OCI-LY1 (cell line): ENCODE data around the gene HSD11B1L.
A peak's percentile ranks its signal among the peaks of the same experiment; 100 is the strongest.

Experiments
- H2AFZ ChIP-seq: fragments of 200-600 bp; sonication (generic), shearing (Covaris generic); 2 replicates; pipeline ENCODE4 v1.6.0; 2014; ENCODE audit warnings: antibody characterized with exemption, mild to moderate bottlenecking, low read length
- H3F3A ChIP-seq: fragments of 200-600 bp; sonication (generic), shearing (Covaris generic); 2 replicates; pipeline ENCODE4 v1.6.0; 2014; ENCODE audit warnings: mild to moderate bottlenecking, antibody characterized with exemption, low read length, moderate library complexity; ENCODE audit not compliant: insufficient read depth
- H3K27ac ChIP-seq: fragments of 200-600 bp; sonication (generic); 2 replicates; pipeline ENCODE4 v1.5.1; 2014; ENCODE audit warnings: low read length, mixed run types, mild to moderate bottlenecking, low read depth; ENCODE audit not compliant: poor library complexity, severe bottlenecking
- H3K27me3 ChIP-seq: fragments of 200-600 bp; sonication (generic); 2 replicates; pipeline ENCODE4 v1.6.0; 2014; ENCODE audit warnings: antibody characterized with exemption, mild to moderate bottlenecking, low read length, moderate library complexity; ENCODE audit not compliant: insufficient read depth
- H3K36me3 ChIP-seq: fragments of 200-600 bp; sonication (generic); 2 replicates; pipeline ENCODE4 v1.6.1; 2014; ENCODE audit warnings: mild to moderate bottlenecking, antibody characterized with exemption, low read length, moderate library complexity, mixed read lengths; ENCODE audit not compliant: insufficient read depth
- H3K4me1 ChIP-seq: fragments of 200-600 bp; sonication (generic); 2 replicates; pipeline ENCODE4 v1.5.1; 2014; ENCODE audit warnings: mild to moderate bottlenecking, low read length, moderate library complexity; ENCODE audit not compliant: insufficient read depth, severe bottlenecking
- H3K4me2 ChIP-seq: fragments of 200-600 bp; sonication (generic), shearing (Covaris generic); 2 replicates; pipeline ENCODE4 v1.6.1; 2014; ENCODE audit warnings: low read length
- H3K4me3 ChIP-seq: fragments of 200-600 bp; sonication (generic); 2 replicates; pipeline ENCODE4 v1.5.1; 2014; ENCODE audit warnings: low read length, low read depth, mild to moderate bottlenecking, mixed read lengths; ENCODE audit not compliant: poor library complexity, severe bottlenecking
- H3K79me2 ChIP-seq: fragments of 200-600 bp; shearing (Covaris generic); 2 replicates; pipeline ENCODE4 v1.6.1; 2016; ENCODE audit warnings: mixed run types, low read length, mixed read lengths; ENCODE audit not compliant: insufficient read depth
- H3K9ac ChIP-seq: fragments of 200-600 bp; sonication (generic), shearing (Covaris generic); 2 replicates; pipeline ENCODE4 v1.6.1; 2014; ENCODE audit warnings: mild to moderate bottlenecking, low read length, mixed read lengths
- H3K9me2 ChIP-seq: fragments of 200-600 bp; sonication (generic), shearing (Covaris generic); 2 replicates; pipeline ENCODE4 v1.6.1; 2014; ENCODE audit warnings: low read depth, mild to moderate bottlenecking, low read length, mixed read lengths
- H3K9me3 ChIP-seq: fragments of 200-600 bp; shearing (Covaris generic); 2 replicates; pipeline ENCODE4 v1.6.1; 2014; ENCODE audit warnings: low read length, mixed read lengths
- H4K20me1 ChIP-seq: fragments of 200-600 bp; sonication (generic), shearing (Covaris generic); 2 replicates; pipeline ENCODE4 v1.6.0; 2016; ENCODE audit warnings: mild to moderate bottlenecking, low read length; ENCODE audit not compliant: insufficient read depth
- EZH2 ChIP-seq: fragments of 200-600 bp; sonication (generic), shearing (Covaris generic); IDR thresholded peaks from 2 replicates; pipeline ENCODE4 v1.8.0; 2017; ENCODE audit warnings: borderline replicate concordance, mixed run types, mild to moderate bottlenecking, antibody characterized with exemption, low read length, moderate library complexity, mixed read lengths
- TF ChIP-seq, protein P1 (sequence below): fragments of 200-600 bp; sonication (generic), shearing (Covaris generic); IDR thresholded peaks from 2 replicates; pipeline ENCODE4 v1.5.1; 2017; ENCODE audit warnings: mild to moderate bottlenecking, antibody characterized with exemption, low read length, moderate library complexity, mixed read lengths

The HSD11B1L gene, protein sequence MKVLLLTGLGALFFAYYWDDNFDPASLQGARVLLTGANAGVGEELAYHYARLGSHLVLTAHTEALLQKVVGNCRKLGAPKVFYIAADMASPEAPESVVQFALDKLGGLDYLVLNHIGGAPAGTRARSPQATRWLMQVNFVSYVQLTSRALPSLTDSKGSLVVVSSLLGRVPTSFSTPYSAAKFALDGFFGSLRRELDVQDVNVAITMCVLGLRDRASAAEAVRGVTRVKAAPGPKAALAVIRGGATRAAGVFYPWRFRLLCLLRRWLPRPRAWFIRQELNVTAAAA

GRCh38 chr19:5680437-5681368, at the start of gene HSD11B1L, which contains the start of gene MICOS13:
HSD11B1L (plus strand) TSS chr19:5681027; CDS start chr19:5684833, 3,806 bp downstream.
MICOS13 (minus strand) TSS chr19:5680516; CDS start chr19:5680486, 30 bp downstream.
- TF ChIP-seq EZH2: no peak
- TF ChIP-seq, protein P1, sequence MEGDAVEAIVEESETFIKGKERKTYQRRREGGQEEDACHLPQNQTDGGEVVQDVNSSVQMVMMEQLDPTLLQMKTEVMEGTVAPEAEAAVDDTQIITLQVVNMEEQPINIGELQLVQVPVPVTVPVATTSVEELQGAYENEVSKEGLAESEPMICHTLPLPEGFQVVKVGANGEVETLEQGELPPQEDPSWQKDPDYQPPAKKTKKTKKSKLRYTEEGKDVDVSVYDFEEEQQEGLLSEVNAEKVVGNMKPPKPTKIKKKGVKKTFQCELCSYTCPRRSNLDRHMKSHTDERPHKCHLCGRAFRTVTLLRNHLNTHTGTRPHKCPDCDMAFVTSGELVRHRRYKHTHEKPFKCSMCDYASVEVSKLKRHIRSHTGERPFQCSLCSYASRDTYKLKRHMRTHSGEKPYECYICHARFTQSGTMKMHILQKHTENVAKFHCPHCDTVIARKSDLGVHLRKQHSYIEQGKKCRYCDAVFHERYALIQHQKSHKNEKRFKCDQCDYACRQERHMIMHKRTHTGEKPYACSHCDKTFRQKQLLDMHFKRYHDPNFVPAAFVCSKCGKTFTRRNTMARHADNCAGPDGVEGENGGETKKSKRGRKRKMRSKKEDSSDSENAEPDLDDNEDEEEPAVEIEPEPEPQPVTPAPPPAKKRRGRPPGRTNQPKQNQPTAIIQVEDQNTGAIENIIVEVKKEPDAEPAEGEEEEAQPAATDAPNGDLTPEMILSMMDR: no peak
- no peak within 1 kb of the TSS for H2AFZ ChIP-seq
- H3K79me2 ChIP-seq: no peaks in the 10 kb centered on the region
- peak within 1 kb of the TSS; percentile 87 for H3K9ac ChIP-seq
- no peaks in the 10 kb centered on the region for H3F3A ChIP-seq
- H3K27me3 ChIP-seq: no peaks in the 10 kb centered on the region
- H3K36me3 ChIP-seq: no peaks in the 10 kb centered on the region
- H3K9me3 ChIP-seq: no peaks in the 10 kb centered on the region
- peaks cover 14% of the 10 kb centered on the region for H3K4me1 ChIP-seq
- H3K4me2 ChIP-seq: peak within 1 kb of the TSS; percentile 89
- H3K9me2 ChIP-seq: no peaks in the 10 kb centered on the region
- H3K27ac ChIP-seq: peak within 1 kb of the TSS; percentile 50
- no peaks in the 10 kb centered on the region for H4K20me1 ChIP-seq
- H3K4me3 ChIP-seq: peak within 1 kb of the TSS; percentile 86

DNA sequence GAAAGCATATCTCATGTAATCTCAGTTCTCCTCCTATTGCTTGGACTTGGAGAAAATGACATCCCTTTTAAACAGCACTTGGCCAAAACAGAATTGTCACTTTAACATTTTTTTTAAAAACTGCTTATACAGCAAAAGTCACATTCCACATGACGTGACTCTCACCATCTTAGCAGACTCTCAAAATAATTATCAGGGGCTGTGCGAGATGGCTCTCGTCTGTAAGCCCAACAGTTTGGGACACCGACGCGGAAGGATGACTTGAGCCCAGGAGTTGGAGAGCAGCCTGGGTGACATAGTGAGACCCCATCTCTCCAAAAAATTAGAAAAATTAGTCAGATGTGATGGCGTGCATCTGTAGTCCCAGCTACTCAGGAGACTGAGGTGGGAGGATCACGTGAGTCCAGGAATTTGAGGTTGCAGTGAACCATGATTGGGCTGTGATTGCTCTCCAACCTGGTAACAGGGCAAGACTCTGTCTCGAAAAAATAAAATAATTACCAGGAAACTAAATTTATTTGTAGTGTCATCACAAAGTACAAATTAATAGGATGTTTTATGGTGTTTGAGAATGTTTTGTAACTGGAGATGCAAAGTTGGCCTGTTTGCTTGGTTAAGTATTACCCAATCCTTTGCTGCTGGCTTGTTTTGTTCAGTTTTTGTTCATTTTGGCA, 49.1 kb upstream of the HSD11B1L start:
- TF ChIP-seq, protein P1: no peak
- TF ChIP-seq EZH2: no peak
- Histone ChIP-seq H4K20me1 (peaks cover 19% of the 10 kb centered on the region; the same call in 1 of the 2 replicates), H2AFZ (no peak overlapping the region), H3K9ac (no peak overlapping the region), H3K4me2 (no peak overlapping the region), H3K4me3 (no peak overlapping the region), H3K4me1 (peaks cover 32% of the 10 kb centered on the region), H3K9me2 (no peaks in the 10 kb centered on the region), H3K36me3 (peaks cover 88% of the 10 kb centered on the region), H3K27me3 (no peaks in the 10 kb centered on the region), H3K79me2 (peaks cover 100% of the 10 kb centered on the region), H3K9me3 (no peaks in the 10 kb centered on the region), H3K27ac (no peak overlapping the region), H3F3A (no peaks in the 10 kb centered on the region; the same call in 1 of the 2 replicates)

DNA sequence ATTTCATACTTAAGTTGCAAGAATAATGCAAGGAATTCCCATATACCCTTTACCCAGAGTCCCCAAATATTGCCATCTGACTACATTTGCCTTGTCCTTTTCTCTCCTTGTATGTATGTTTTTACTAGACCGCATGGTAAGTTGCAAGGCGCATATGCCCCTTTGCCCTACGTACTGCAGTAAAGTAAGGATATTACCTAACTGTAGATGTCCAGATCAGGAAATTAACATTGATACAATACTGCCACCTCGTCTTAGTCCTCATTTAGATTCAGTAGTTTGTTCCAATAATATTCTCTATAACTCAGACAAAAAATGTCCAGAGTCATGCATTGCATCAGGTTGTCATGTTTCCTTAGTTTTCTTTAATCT, 48.6 kb upstream of the HSD11B1L start:
- H3K4me1 ChIP-seq: peaks cover 27% of the 10 kb centered on the region
- peaks cover 19% of the 10 kb centered on the region; the same call in 1 of the 2 replicates for H4K20me1 ChIP-seq
- H3K9me2 ChIP-seq: no peaks in the 10 kb centered on the region
- no peak overlapping the region for H3K9ac ChIP-seq
- peaks cover 99% of the 10 kb centered on the region for H3K79me2 ChIP-seq
- peaks cover 87% of the 10 kb centered on the region for H3K36me3 ChIP-seq
- no peak overlapping the region for H3K27ac ChIP-seq
- no peak for TF ChIP-seq EZH2
- TF ChIP-seq, protein P1: no peak
- H3K4me3 ChIP-seq: no peak overlapping the region
- no peak overlapping the region for H3K4me2 ChIP-seq
- no peaks in the 10 kb centered on the region for H3K27me3 ChIP-seq
- H2AFZ ChIP-seq: no peak overlapping the region
- no peaks in the 10 kb centered on the region for H3K9me3 ChIP-seq
- H3F3A ChIP-seq: no peaks in the 10 kb centered on the region; the same call in 1 of the 2 replicates
